HepG2 (cell line): ENCODE measurements around the gene TTC38. TPM values are rescaled to one million over a fixed set of nuclear protein-coding genes. Genes with fewer than 3 reads are reported as not detected.
A peak's percentile ranks its signal among the peaks of the same experiment; 100 is the strongest.

Experiments
- ATF1 ChIP-seq: IDR thresholded peaks from 2 replicates; pipeline ENCODE4 v1.6.1; 2016; ENCODE audit warnings: mild to moderate bottlenecking, control low read depth
- CBFB ChIP-seq: sonication (generic); formaldehyde crosslinking; IDR thresholded peaks from 2 replicates; pipeline ENCODE4 v1.4.0; 2020; ENCODE audit warnings: missing genetic modification reagents
- FOXK2 ChIP-seq: fragments of 450-650 bp; IDR thresholded peaks from 2 replicates; pipeline ENCODE4 v1.6.1; 2016
- HCFC1 ChIP-seq: fragments of 150-350 bp; IDR thresholded peaks from 2 replicates; pipeline ENCODE4 v1.6.1; 2014; ENCODE audit warnings: low read depth, low read length
- HOXA9 ChIP-seq: sonication (generic); formaldehyde crosslinking; IDR thresholded peaks from 2 replicates; pipeline ENCODE4 v1.8.1; 2022; ENCODE audit warnings: missing genetic modification reagents, mild to moderate bottlenecking, moderate library complexity, borderline replicate concordance
- JUN ChIP-seq: sonication (generic); formaldehyde crosslinking; IDR thresholded peaks from 2 replicates; pipeline ENCODE4 v1.4.0; 2020; ENCODE audit warnings: mild to moderate bottlenecking, missing genetic modification reagents
- MAF1 ChIP-seq: sonication (generic); formaldehyde crosslinking; IDR thresholded peaks from 2 replicates; pipeline ENCODE4 v1.5.0; 2020; ENCODE audit warnings: missing genetic modification reagents, borderline replicate concordance
- MTERF4 ChIP-seq: sonication (generic); formaldehyde crosslinking; IDR thresholded peaks from 2 replicates; pipeline ENCODE4 v1.8.0; 2023; ENCODE audit warnings: mild to moderate bottlenecking, missing genetic modification reagents
- NFATC3 ChIP-seq: sonication (generic); formaldehyde crosslinking; IDR thresholded peaks from 2 replicates; pipeline ENCODE4 v1.5.1; 2020; ENCODE audit warnings: mild to moderate bottlenecking, missing genetic modification reagents
- NFE2L1 ChIP-seq: sonication (generic); formaldehyde crosslinking; IDR thresholded peaks from 2 replicates; pipeline ENCODE4 v1.4.0; 2020; ENCODE audit warnings: missing genetic modification reagents, mild to moderate bottlenecking, borderline replicate concordance
- PAX8 ChIP-seq: sonication (generic); formaldehyde crosslinking; IDR thresholded peaks from 2 replicates; pipeline ENCODE4 v1.8.0; 2022; ENCODE audit warnings: mild to moderate bottlenecking, missing genetic modification reagents, borderline replicate concordance
- PBX2 ChIP-seq: IDR thresholded peaks from 2 replicates; pipeline ENCODE4 v1.6.1; 2016; ENCODE audit warnings: control low read depth
- SP1 ChIP-seq, 2 experiments: fragments of 450-650 bp in 1 of 2; sonication (generic) in 1 of 2; formaldehyde crosslinking in 1 of 2; IDR thresholded peaks; 2 replicates each; pipeline versions ENCODE4 v1.4.0 to v1.6.1; 2016 to 2020; ENCODE audit warnings: missing genetic modification reagents in 1 of 2
- ZFP41 ChIP-seq: sonication (generic); formaldehyde crosslinking; IDR thresholded peaks from 2 replicates; pipeline ENCODE4 v1.4.0; 2020; ENCODE audit warnings: mild to moderate bottlenecking, missing genetic modification reagents, borderline replicate concordance
- ZMAT5 ChIP-seq: sonication (generic); formaldehyde crosslinking; IDR thresholded peaks from 2 replicates; pipeline ENCODE4 v1.5.0; 2020; ENCODE audit warnings: mild to moderate bottlenecking, low read depth, missing genetic modification reagents, borderline replicate concordance
- ZMYM4 ChIP-seq: sonication (generic); formaldehyde crosslinking; IDR thresholded peaks from 2 replicates; pipeline ENCODE4 v1.8.1; 2023; ENCODE audit warnings: mild to moderate bottlenecking, missing genetic modification reagents
- ZNF20 ChIP-seq: sonication (generic); formaldehyde crosslinking; IDR thresholded peaks from 2 replicates; pipeline ENCODE4 v1.4.0; 2020; ENCODE audit warnings: mild to moderate bottlenecking, moderate library complexity, missing genetic modification reagents
- ZNF354B ChIP-seq: sonication (generic); formaldehyde crosslinking; IDR thresholded peaks from 2 replicates; pipeline ENCODE4 v1.8.0; 2022; ENCODE audit warnings: mild to moderate bottlenecking, missing genetic modification reagents
- ZNF367 ChIP-seq: sonication (generic); formaldehyde crosslinking; IDR thresholded peaks from 2 replicates; pipeline ENCODE4 v1.4.0; 2020; ENCODE audit warnings: missing genetic modification reagents, borderline replicate concordance
- ZNF430 ChIP-seq: sonication (generic); formaldehyde crosslinking; IDR thresholded peaks from 2 replicates; pipeline ENCODE4 v1.9.0; 2021; ENCODE audit warnings: mild to moderate bottlenecking, missing genetic modification reagents
- ZNF556 ChIP-seq: sonication (generic); formaldehyde crosslinking; IDR thresholded peaks from 2 replicates; pipeline ENCODE4 v1.4.0; 2020; ENCODE audit warnings: mild to moderate bottlenecking, missing genetic modification reagents, borderline replicate concordance
- ZNF558 ChIP-seq: sonication (generic); formaldehyde crosslinking; IDR thresholded peaks from 2 replicates; pipeline ENCODE4 v1.9.0; 2022; ENCODE audit warnings: mild to moderate bottlenecking, missing genetic modification reagents, borderline replicate concordance
- ZNF598 ChIP-seq: sonication (generic); formaldehyde crosslinking; IDR thresholded peaks from 2 replicates; pipeline ENCODE4 v1.5.1; 2020; ENCODE audit warnings: mild to moderate bottlenecking, missing genetic modification reagents, borderline replicate concordance
- ZSCAN20 ChIP-seq: sonication (generic); formaldehyde crosslinking; IDR thresholded peaks from 2 replicates; pipeline ENCODE4 v1.4.0; 2020; ENCODE audit warnings: missing genetic modification reagents, mild to moderate bottlenecking, borderline replicate concordance
- polyA plus RNA-seq, 8 experiments: library from polyadenylated mRNA; depleted of rRNA in 3 of 8; stranded (reverse) in 7 of 8; unstranded in 1 of 8; fragments of >200 nt; fragmentation: Illumina TruSeq in 4 of 8; extraction: Trizol in 4 of 8; gene quantifications; 2 replicates each; pipeline versions ENCODE4 v1.2.1 to v1.2.3, GENCODE V29; 2011 to 2016; ENCODE audit warnings: low read depth in 4 of 8, missing spikeins in 1 of 8, mixed read lengths in 1 of 8; ENCODE audit not compliant: insufficient read depth in 1 of 8
- total RNA-seq, 5 experiments: library from RNA; depleted of rRNA; stranded (reverse); fragments of >200 nt; fragmentation: Illumina TruSeq; extraction: Trizol; gene quantifications; 2 replicates each; pipeline ENCODE4 v1.2.3, GENCODE V29; 2016; ENCODE audit warnings: low read depth in 1 of 5
- TF ChIP-seq, protein P1 (sequence below): sonication (generic); formaldehyde crosslinking; IDR thresholded peaks from 2 replicates; pipeline ENCODE4 v1.8.0; 2022; ENCODE audit warnings: mild to moderate bottlenecking, missing genetic modification reagents; ENCODE audit not compliant: insufficient replicate concordance
- TF ChIP-seq, protein P2 (sequence below): sonication (generic); formaldehyde crosslinking; IDR thresholded peaks from 2 replicates; pipeline ENCODE4 v1.5.0; 2020; ENCODE audit warnings: missing genetic modification reagents, mild to moderate bottlenecking, borderline replicate concordance

Gene TTC38
- total and polyA plus RNA-seq, 2 of the 13 experiments (the other 11 are each of a cell fraction or from before 2014, with no cell fraction given) = 101 to 105 TPM

GRCh38 chr22:46250035-46250782, 17.6 kb upstream of the TTC38 start, which contains the start of gene CDPF1 (continued):
- TF ChIP-seq HOXA9 (CRISPR knock-in tag) (peak; percentile 88), JUN (CRISPR knock-in tag) (no peak), ZNF354B (CRISPR knock-in tag) (0 out of 2 replicates have a peak, but pooled peaks have one; percentile 81), MTERF4 (CRISPR knock-in tag) (peak; percentile 59; the same call in 1 of the 2 replicates), NFE2L1 (CRISPR knock-in tag) (no peak), PBX2 (no peak), PAX8 (CRISPR knock-in tag) (peak; percentile 34; the same call in 1 of the 2 replicates), SP1 (IDR thresholded peaks at IDR 0.05) (no peak), SP1 (CRISPR knock-in tag; IDR thresholded peaks at IDR 0.05) (peak; percentile 47; the same call in 1 of the 2 replicates), ATF1 (CRISPR knock-in tag) (no peak), MAF1 (CRISPR knock-in tag) (no peak), ZMYM4 (CRISPR knock-in tag) (peak; percentile 68; the same call in 1 of the 2 replicates), HCFC1 (no peak), ZSCAN20 (CRISPR knock-in tag) (peak; percentile 85), ZNF558 (peak; percentile 32; the same call in 1 of the 2 replicates), FOXK2 (no peak), ZNF20 (no peak; the same call in 1 of the 2 replicates), NFATC3 (no peak), ZMAT5 (CRISPR knock-in tag) (no peak), ZNF367 (CRISPR knock-in tag) (peak; percentile 68; the same call in 1 of the 2 replicates), ZFP41 (CRISPR knock-in tag) (no peak; the same call in 1 of the 2 replicates), ZNF430 (CRISPR knock-in tag) (peak; percentile 64; the same call in 1 of the 2 replicates), ZNF598 (CRISPR knock-in tag) (no peak), CBFB (CRISPR knock-in tag) (peak; percentile 75), ZNF556 (CRISPR knock-in tag) (no peak)
- TF ChIP-seq, protein P1, sequence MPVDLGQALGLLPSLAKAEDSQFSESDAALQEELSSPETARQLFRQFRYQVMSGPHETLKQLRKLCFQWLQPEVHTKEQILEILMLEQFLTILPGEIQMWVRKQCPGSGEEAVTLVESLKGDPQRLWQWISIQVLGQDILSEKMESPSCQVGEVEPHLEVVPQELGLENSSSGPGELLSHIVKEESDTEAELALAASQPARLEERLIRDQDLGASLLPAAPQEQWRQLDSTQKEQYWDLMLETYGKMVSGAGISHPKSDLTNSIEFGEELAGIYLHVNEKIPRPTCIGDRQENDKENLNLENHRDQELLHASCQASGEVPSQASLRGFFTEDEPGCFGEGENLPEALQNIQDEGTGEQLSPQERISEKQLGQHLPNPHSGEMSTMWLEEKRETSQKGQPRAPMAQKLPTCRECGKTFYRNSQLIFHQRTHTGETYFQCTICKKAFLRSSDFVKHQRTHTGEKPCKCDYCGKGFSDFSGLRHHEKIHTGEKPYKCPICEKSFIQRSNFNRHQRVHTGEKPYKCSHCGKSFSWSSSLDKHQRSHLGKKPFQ = peak; percentile 93
- TF ChIP-seq, protein P2, sequence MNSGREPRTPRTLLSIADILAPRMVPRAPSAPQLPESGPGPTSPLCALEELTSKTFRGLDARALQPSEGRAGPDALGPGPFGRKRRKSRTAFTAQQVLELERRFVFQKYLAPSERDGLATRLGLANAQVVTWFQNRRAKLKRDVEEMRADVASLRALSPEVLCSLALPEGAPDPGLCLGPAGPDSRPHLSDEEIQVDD (CRISPR knock-in tag) = peak; percentile 53; the same call in 1 of the 2 replicates
